ENCODE results near the gene SEPHS1. TPM values are rescaled to one million over a fixed set of nuclear protein-coding genes. Genes with fewer than 3 reads are reported as not detected.
A peak's percentile ranks its signal among the peaks of the same experiment; 100 is the strongest.

The SEPHS1 gene, protein sequence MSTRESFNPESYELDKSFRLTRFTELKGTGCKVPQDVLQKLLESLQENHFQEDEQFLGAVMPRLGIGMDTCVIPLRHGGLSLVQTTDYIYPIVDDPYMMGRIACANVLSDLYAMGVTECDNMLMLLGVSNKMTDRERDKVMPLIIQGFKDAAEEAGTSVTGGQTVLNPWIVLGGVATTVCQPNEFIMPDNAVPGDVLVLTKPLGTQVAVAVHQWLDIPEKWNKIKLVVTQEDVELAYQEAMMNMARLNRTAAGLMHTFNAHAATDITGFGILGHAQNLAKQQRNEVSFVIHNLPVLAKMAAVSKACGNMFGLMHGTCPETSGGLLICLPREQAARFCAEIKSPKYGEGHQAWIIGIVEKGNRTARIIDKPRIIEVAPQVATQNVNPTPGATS
- 44.4 and 44.6 TPM in 2 replicates for polyA plus RNA-seq (2013)

DNA sequence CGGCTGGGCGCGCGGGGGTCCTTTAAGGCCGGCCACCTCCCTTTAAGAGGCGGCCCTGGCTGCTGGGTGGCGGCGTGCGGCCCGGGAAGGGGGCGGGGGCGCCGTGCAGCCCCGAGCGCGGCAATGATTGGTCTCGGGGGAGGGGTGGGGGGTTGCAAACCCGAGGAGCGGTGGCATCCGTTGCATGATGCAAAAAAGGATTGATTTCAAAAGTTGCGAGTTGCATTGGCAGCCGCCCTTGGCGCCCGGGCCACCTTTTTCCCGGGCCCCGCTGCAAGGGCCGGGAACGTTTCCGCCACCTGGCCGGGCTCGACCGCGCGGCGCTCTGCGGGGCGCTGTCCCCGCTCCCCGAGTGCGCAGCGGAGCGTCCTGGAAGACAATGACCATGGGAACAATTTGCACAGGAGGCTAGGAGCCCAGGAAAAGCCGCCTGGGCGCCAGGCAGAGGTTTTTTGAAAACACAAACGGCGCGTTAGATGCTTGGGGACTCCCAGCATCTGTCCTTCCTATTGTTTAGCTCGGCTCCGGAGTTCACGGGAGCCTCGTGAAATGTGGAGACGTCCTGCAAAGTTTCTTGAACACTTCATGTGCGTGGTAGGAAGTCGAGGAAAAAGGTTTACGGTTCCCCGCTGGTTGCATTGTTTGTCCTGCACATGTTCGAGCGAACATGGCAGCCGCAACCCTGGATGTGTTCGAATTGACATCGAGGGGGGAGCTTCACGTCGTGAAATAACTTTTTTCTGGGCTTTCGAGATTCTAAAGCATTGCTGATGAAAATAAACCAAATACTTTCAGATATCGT lies at the start of gene SEPHS1:
TSS of gene SEPHS1 (minus strand) at position 78 of the 802 bp plus-strand sequence. CDS start 3,343 bp downstream, outside the sequence.
- Histone ChIP-seq H3K23ac (ENCODE audit: low read length) (no peak within 1 kb of the TSS), H2BK12ac (ENCODE audit: low read length) (no peak within 1 kb of the TSS), H2BK5ac (ENCODE audit: low read depth, low read length, poor library complexity) (peak within 1 kb of the TSS; percentile 93), H3K4ac (ENCODE audit: low read depth, low read length) (peak within 1 kb of the TSS; percentile 93), H4K12ac (ENCODE audit: low read depth, low read length) (peak within 1 kb of the TSS; percentile 95), H3K9me3 (ENCODE audit: insufficient read depth, low read depth, low read length) (peaks cover 2% of the 10 kb centered on the region), H3K27ac (ENCODE audit: low read depth, low read length) (peak within 1 kb of the TSS; percentile 89), H3K79me1 (ENCODE audit: low read length) (peaks cover 12% of the 10 kb centered on the region), H3K9ac (ENCODE audit: low read length) (peak within 1 kb of the TSS; percentile 98), H4K91ac (ENCODE audit: low read depth, low read length) (peak within 1 kb of the TSS; percentile 90), H3K14ac (ENCODE audit: low read length) (peak within 1 kb of the TSS; percentile 98), H3K4me2 (ENCODE audit: low read length) (peak within 1 kb of the TSS; percentile 85), H3K27me3 (ENCODE audit: insufficient read depth, low read length) (peaks cover 20% of the 10 kb centered on the region), H2AK5ac (ENCODE audit: low read length) (no peak within 1 kb of the TSS), H3K18ac (ENCODE audit: low read length) (peak within 1 kb of the TSS; percentile 83), H3K4me1 (ENCODE audit: control insufficient read depth in 1 of 2, insufficient read depth in 2 of 2, low read length in 2 of 2) (peaks cover 7 to 11% of the 10 kb centered on the region in 2 experiments), H3K4me3 (ENCODE audit: low read depth, low read length) (peak within 1 kb of the TSS; percentile 91), H3K79me2 (ENCODE audit: control insufficient read depth, insufficient read depth, low read length, poor library complexity) (peaks cover 15% of the 10 kb centered on the region), H2AFZ (ENCODE audit: insufficient read depth, low read length, poor library complexity) (peak within 1 kb of the TSS; percentile 75), H4K8ac (ENCODE audit: low read depth, low read length) (peak within 1 kb of the TSS; percentile 91), H2BK120ac (ENCODE audit: insufficient read depth, low read length, poor library complexity) (peak within 1 kb of the TSS; percentile 75), H3K36me3 (ENCODE audit: control insufficient read depth in 1 of 2, insufficient read depth in 2 of 2, low read length in 2 of 2) (peaks cover 0 to 3% of the 10 kb centered on the region in 2 experiments)
- DNase-seq: peak; percentile 29 to 53
- WGBS (ENCODE audit: extremely low coverage, insufficient coverage, insufficient read length): no CpG with 5 or more reads among the region's 65 CpGs

DNA sequence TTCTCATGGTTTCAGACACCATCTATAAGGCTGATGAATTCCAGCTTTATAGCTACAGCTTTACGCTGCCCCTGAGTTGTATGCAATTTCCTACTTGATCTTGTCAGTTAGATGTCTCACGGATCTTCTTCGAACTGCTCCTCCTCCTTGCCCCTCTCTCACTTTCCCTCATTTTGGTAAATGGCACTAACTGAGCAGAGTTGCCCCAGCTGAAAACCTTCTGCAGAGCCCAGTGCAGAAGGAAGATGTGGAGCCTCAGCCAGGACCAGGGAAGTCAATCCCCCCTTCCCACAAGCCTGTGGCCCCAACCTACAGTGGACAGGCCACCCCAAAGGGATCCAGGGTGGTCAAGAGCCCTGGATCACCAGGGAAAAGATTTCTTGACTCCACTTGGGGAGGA lies 49.0 kb upstream of the SEPHS1 start:
- Histone ChIP-seq H3K18ac (ENCODE audit: low read length) (no peak overlapping the region), H3K4ac (ENCODE audit: low read depth, low read length) (no peak overlapping the region), H4K91ac (ENCODE audit: low read depth, low read length) (no peak overlapping the region), H2AFZ (ENCODE audit: insufficient read depth, low read length, poor library complexity) (no peak overlapping the region), H2BK120ac (ENCODE audit: insufficient read depth, low read length, poor library complexity) (no peak overlapping the region), H4K12ac (ENCODE audit: low read depth, low read length) (no peak overlapping the region), H3K4me2 (ENCODE audit: low read length) (no peak overlapping the region), H3K9ac (ENCODE audit: low read length) (no peak overlapping the region), H3K4me3 (ENCODE audit: low read depth, low read length) (no peak overlapping the region), H3K4me1 (ENCODE audit: control insufficient read depth in 1 of 2, insufficient read depth in 2 of 2, low read length in 2 of 2) (no peaks in the 10 kb centered on the region), H3K36me3 (ENCODE audit: control insufficient read depth in 1 of 2, insufficient read depth in 2 of 2, low read length in 2 of 2) (no peaks in the 10 kb centered on the region), H3K9me3 (ENCODE audit: insufficient read depth, low read depth, low read length) (no peaks in the 10 kb centered on the region), H4K8ac (ENCODE audit: low read depth, low read length) (no peak overlapping the region), H3K79me2 (ENCODE audit: control insufficient read depth, insufficient read depth, low read length, poor library complexity) (no peaks in the 10 kb centered on the region), H3K79me1 (ENCODE audit: low read length) (no peaks in the 10 kb centered on the region), H3K14ac (ENCODE audit: low read length) (no peak overlapping the region), H2AK5ac (ENCODE audit: low read length) (no peak overlapping the region), H3K27me3 (ENCODE audit: insufficient read depth, low read length) (no peaks in the 10 kb centered on the region), H3K23ac (ENCODE audit: low read length) (no peak overlapping the region), H2BK5ac (ENCODE audit: low read depth, low read length, poor library complexity) (no peak overlapping the region), H2BK12ac (ENCODE audit: low read length) (no peak overlapping the region), H3K27ac (ENCODE audit: low read depth, low read length) (no peak overlapping the region)
- DNase-seq: no peak
- no CpG with 5 or more reads among the region's 3 CpGs for WGBS (ENCODE audit: extremely low coverage, insufficient coverage, insufficient read length)

- Histone ChIP-seq H3K9me3 (ENCODE audit: insufficient read depth, low read depth, low read length) (no peaks in the 10 kb centered on the region), H2AFZ (ENCODE audit: insufficient read depth, low read length, poor library complexity) (no peak overlapping the region), H3K4me1 (ENCODE audit: control insufficient read depth in 1 of 2, insufficient read depth in 2 of 2, low read length in 2 of 2) (no peaks in the 10 kb centered on the region), H3K18ac (ENCODE audit: low read length) (no peak overlapping the region), H3K79me1 (ENCODE audit: low read length) (no peaks in the 10 kb centered on the region), H3K79me2 (ENCODE audit: control insufficient read depth, insufficient read depth, low read length, poor library complexity) (no peaks in the 10 kb centered on the region), H3K4me3 (ENCODE audit: low read depth, low read length) (no peak overlapping the region), H3K36me3 (ENCODE audit: control insufficient read depth in 1 of 2, insufficient read depth in 2 of 2, low read length in 2 of 2) (no peaks in the 10 kb centered on the region), H3K9ac (ENCODE audit: low read length) (no peak overlapping the region), H3K14ac (ENCODE audit: low read length) (no peak overlapping the region), H2BK120ac (ENCODE audit: insufficient read depth, low read length, poor library complexity) (no peak overlapping the region), H2BK12ac (ENCODE audit: low read length) (no peak overlapping the region), H2AK5ac (ENCODE audit: low read length) (no peak overlapping the region), H3K23ac (ENCODE audit: low read length) (no peak overlapping the region), H3K27me3 (ENCODE audit: insufficient read depth, low read length) (no peaks in the 10 kb centered on the region), H4K91ac (ENCODE audit: low read depth, low read length) (no peak overlapping the region), H2BK5ac (ENCODE audit: low read depth, low read length, poor library complexity) (no peak overlapping the region), H3K4me2 (ENCODE audit: low read length) (no peak overlapping the region), H3K4ac (ENCODE audit: low read depth, low read length) (no peak overlapping the region), H4K8ac (ENCODE audit: low read depth, low read length) (no peak overlapping the region), H3K27ac (ENCODE audit: low read depth, low read length) (no peak overlapping the region), H4K12ac (ENCODE audit: low read depth, low read length) (no peak overlapping the region)
- DNase-seq: no peak
Observed at GRCh38 chr10:13396369-13396768, 48.3 kb upstream of the SEPHS1 start.

DNA sequence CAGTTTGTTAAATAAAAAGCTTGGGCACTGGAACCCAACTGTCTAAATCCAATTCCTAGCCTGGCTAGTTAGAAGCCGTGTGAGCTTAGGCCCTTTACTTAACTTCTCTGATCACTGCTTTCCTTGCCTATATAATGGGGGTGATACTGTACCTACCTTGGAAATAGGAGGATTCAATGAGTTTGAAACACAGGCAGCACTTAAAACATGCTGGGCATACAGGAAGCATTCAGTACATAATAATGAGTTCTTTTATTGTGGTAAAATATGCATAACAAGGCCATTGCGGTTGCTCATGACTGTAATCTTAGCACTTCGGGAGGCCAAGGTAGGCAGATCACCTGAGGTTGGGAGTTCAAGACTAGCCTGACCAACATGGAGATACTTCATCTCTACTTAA lies 47.4 kb upstream of the SEPHS1 start:
- Histone ChIP-seq H3K79me2 (ENCODE audit: control insufficient read depth, insufficient read depth, low read length, poor library complexity) (no peaks in the 10 kb centered on the region), H3K36me3 (ENCODE audit: control insufficient read depth in 1 of 2, insufficient read depth in 2 of 2, low read length in 2 of 2) (no peaks in the 10 kb centered on the region), H3K4ac (ENCODE audit: low read depth, low read length) (no peak overlapping the region), H2BK12ac (ENCODE audit: low read length) (no peak overlapping the region), H3K4me3 (ENCODE audit: low read depth, low read length) (no peak overlapping the region), H2AK5ac (ENCODE audit: low read length) (no peak overlapping the region), H2BK120ac (ENCODE audit: insufficient read depth, low read length, poor library complexity) (no peak overlapping the region), H4K91ac (ENCODE audit: low read depth, low read length) (no peak overlapping the region), H3K9me3 (ENCODE audit: insufficient read depth, low read depth, low read length) (no peaks in the 10 kb centered on the region), H3K14ac (ENCODE audit: low read length) (no peak overlapping the region), H3K27me3 (ENCODE audit: insufficient read depth, low read length) (no peaks in the 10 kb centered on the region), H3K27ac (ENCODE audit: low read depth, low read length) (no peak overlapping the region), H2BK5ac (ENCODE audit: low read depth, low read length, poor library complexity) (no peak overlapping the region), H3K4me1 (ENCODE audit: control insufficient read depth in 1 of 2, insufficient read depth in 2 of 2, low read length in 2 of 2) (no peaks in the 10 kb centered on the region), H4K8ac (ENCODE audit: low read depth, low read length) (no peak overlapping the region), H4K12ac (ENCODE audit: low read depth, low read length) (no peak overlapping the region), H3K23ac (ENCODE audit: low read length) (no peak overlapping the region), H3K4me2 (ENCODE audit: low read length) (no peak overlapping the region), H3K79me1 (ENCODE audit: low read length) (no peaks in the 10 kb centered on the region), H3K18ac (ENCODE audit: low read length) (no peak overlapping the region), H3K9ac (ENCODE audit: low read length) (no peak overlapping the region), H2AFZ (ENCODE audit: insufficient read depth, low read length, poor library complexity) (no peak overlapping the region)
- no CpG with 5 or more reads among the region's 3 CpGs for WGBS (ENCODE audit: extremely low coverage, insufficient coverage, insufficient read length)
- DNase-seq: no peak

All from trophoblast cell (in vitro differentiated cells and primary cell).